Measurements from ENCODE around the gene NFATC4.

GRCh38 chr14:24418492-24418873 is 50.5 kb downstream of the NFATC4 start:
- TF ChIP-seq CTCF (conservative IDR thresholded peaks at IDR 0.05; ENCODE audit: low read depth, low read length): no peak
- no peak for TF ChIP-seq RFX5 (IDR thresholded peaks at IDR 0.05; ENCODE audit: low read depth, low read length)
- no peak for TF ChIP-seq RAD21 (IDR thresholded peaks at IDR 0.05; ENCODE audit: low read length)
- no peak for TF ChIP-seq BHLHE40 (IDR thresholded peaks at IDR 0.05; ENCODE audit: low read depth, low read length)
- no peak for TF ChIP-seq MXI1 (IDR thresholded peaks at IDR 0.05; ENCODE audit: borderline replicate concordance, low read depth, low read length)
- TF ChIP-seq CEBPB (IDR thresholded peaks at IDR 0.05; ENCODE audit: low read depth, low read length): no peak
- no peak for TF ChIP-seq POLR2A (IDR thresholded peaks at IDR 0.05; ENCODE audit: low read depth, low read length)
- TF ChIP-seq NFE2L2 (IDR thresholded peaks at IDR 0.05; ENCODE audit: low read depth, low read length): no peak
- TF ChIP-seq MAFK (IDR thresholded peaks at IDR 0.05; ENCODE audit: low read depth, low read length): no peak
- no peak for TF ChIP-seq SMC3 (IDR thresholded peaks at IDR 0.05; ENCODE audit: low read depth, low read length)
- TF ChIP-seq CHD1 (IDR thresholded peaks at IDR 0.05; ENCODE audit: low read depth, low read length): no peak

Data from IMR-90 (cell line).